Measurements from ENCODE around the gene TM6SF1. TPM values are rescaled to one million over a fixed set of nuclear protein-coding genes. Genes with fewer than 3 reads are reported as not detected.

Gene TM6SF1
- total and polyA plus RNA-seq, 2 donors from 2014 or later, result 2.6 to 10.4 TPM

DNA sequence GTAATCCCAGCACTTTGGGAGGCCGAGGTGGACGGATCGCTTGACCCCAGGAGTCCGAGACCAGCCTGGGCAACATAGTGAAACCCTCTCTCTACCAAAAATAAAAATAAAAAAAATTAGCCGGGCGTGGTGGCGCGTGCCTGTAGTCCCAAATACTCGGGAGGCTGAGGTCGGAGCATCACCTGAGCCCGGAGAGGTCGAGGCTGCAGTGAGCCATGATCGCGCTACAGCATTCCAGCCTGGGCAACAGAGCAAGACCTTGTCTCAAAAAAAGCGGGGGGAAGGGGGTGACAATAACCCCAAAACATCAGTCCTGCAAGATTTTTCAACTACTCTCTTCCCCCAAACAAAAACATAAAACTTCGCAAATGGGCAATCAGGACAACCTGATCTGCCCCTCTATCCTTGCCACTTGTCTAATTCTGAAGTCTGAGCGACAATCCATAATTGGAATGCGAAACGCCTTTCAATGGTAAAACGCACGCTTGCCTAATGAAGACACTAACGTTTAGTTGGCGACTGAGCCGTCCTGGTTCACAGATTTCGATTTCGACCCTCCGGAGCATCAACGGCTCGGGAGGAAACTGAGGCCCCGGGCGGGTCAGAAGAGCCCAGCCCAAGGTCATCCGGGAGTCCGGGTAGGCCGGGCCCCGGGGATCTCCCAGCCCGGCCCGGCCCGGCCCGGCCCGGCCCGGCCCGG is 41.3 kb upstream of the TM6SF1 start:
- Histone ChIP-seq H3K9me3 (ENCODE audit: control insufficient read depth in 2 of 3, insufficient read depth in 1 of 3, low read length in 3 of 3) (no peaks in the 10 kb centered on the region), H3K9ac (ENCODE audit: low read length in 3 of 3) (peak overlapping the region; percentile 44 to 91 (median 90)), H3K36me3 (ENCODE audit: control insufficient read depth in 2 of 3, insufficient read depth in 3 of 3, low read length in 3 of 3) (no peaks in the 10 kb centered on the region), H3K27me3 (ENCODE audit: control insufficient read depth, insufficient read depth, low read length) (no peaks in the 10 kb centered on the region), H3K27ac (ENCODE audit: low read depth in 2 of 2, low read length in 2 of 2) (peak overlapping the region; percentile 91 to 94), H3K4me3 (ENCODE audit: low read length in 3 of 3) (peak overlapping the region; percentile 92 to 95 (median 94)), H3K4me1 (ENCODE audit: control insufficient read depth in 2 of 3, insufficient read depth in 2 of 3, low read depth in 1 of 3, low read length in 3 of 3) (peaks cover 2 to 24% (median 10%) of the 10 kb centered on the region in 3 donors)
- peak in 4 of 5 donors; percentile 22 to 55 (median 42) for DNase-seq
- intact Hi-C loops (cut with DNase I), result no loop called here
- no peak for FAIRE-seq
- TF ChIP-seq CTCF (IDR thresholded peaks at IDR 0.05; ENCODE audit: borderline replicate concordance, extremely low read depth, insufficient read depth), result no peak

DNA sequence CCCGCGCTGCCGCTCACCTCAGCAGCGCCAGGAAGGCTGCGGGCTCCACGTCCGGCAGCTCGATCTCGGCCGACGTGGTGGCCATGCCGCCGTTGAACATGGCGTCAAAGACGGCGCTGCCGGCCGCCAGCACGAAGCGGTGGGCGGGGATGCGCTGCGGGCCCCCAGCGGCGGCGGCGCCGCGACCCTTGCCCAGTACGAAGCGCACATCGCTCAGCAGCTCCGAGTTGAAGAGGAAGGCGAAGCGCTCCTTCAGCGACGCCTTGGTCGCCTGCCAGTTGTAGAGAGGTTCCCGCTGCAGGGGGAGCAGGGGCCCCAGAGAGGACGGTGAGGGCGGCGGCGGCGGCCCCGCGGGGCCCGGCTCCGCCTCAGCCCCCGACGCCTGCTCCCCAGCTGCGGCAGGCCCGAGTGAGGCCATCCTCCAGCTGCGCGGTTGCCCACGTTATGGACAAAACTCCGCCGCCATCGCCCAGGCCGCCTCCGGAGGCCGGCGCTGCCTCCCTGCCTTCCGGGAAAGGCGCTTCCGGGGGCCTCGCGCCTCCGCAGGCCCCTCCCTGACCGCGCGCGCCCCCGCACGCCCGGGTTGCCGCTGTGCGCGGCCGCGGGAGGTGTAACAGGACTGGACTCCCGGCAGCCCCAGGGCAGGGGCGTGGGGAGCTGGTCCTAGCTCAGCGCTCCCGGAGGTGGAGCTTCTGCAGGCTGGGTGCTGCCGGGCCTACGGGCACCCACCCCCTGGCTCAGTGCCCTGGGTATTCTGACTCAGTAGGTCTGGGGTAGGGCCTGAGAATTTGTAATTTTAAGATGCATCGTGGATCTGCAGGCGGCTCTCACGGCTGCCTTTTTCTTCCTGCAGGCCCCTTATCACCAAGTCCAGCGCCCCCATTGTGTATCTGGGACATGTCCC is 40.5 kb upstream of the TM6SF1 start, which contains the start of gene BTBD1:
Gene BTBD1, minus strand, starts transcription at position 519 of the 904 bp plus-strand sequence. Its CDS starts 101 bp downstream, at position 418.
- peak within 1 kb of the TSS; percentile 91 to 94 for H3K27ac ChIP-seq (ENCODE audit: low read depth in 2 of 2, low read length in 2 of 2)
- peak; percentile 90 to 99 (median 94) for DNase-seq
- peak; percentile 19 for TF ChIP-seq CTCF (IDR thresholded peaks at IDR 0.05; ENCODE audit: borderline replicate concordance, extremely low read depth, insufficient read depth)
- peak within 1 kb of the TSS; percentile 71 to 91 (median 90) for H3K9ac ChIP-seq (ENCODE audit: low read length in 3 of 3)
- no peaks in the 10 kb centered on the region for H3K36me3 ChIP-seq (ENCODE audit: control insufficient read depth in 2 of 3, insufficient read depth in 3 of 3, low read length in 3 of 3)
- intact Hi-C loops (cut with DNase I), result no loop called here
- peaks cover 2 to 21% (median 10%) of the 10 kb centered on the region in 3 donors for H3K4me1 ChIP-seq (ENCODE audit: control insufficient read depth in 2 of 3, insufficient read depth in 2 of 3, low read depth in 1 of 3, low read length in 3 of 3)
- no peak for FAIRE-seq
- peak within 1 kb of the TSS; percentile 92 to 95 (median 94) for H3K4me3 ChIP-seq (ENCODE audit: low read length in 3 of 3)
- H3K9me3 ChIP-seq (ENCODE audit: control insufficient read depth in 2 of 3, insufficient read depth in 1 of 3, low read length in 3 of 3), result no peaks in the 10 kb centered on the region
- no peaks in the 10 kb centered on the region for H3K27me3 ChIP-seq (ENCODE audit: control insufficient read depth, insufficient read depth, low read length)

GRCh38 chr15:83067638-83067962 is 39.8 kb upstream of the TM6SF1 start:
- TF ChIP-seq CTCF (IDR thresholded peaks at IDR 0.05; ENCODE audit: borderline replicate concordance, extremely low read depth, insufficient read depth), result no peak
- peak overlapping the region; percentile 42 to 92 (median 55) for H3K4me3 ChIP-seq (ENCODE audit: low read length in 3 of 3)
- H3K4me1 ChIP-seq (ENCODE audit: control insufficient read depth in 2 of 3, insufficient read depth in 2 of 3, low read depth in 1 of 3, low read length in 3 of 3), result peaks cover 2 to 18% (median 10%) of the 10 kb centered on the region in 3 donors
- H3K9ac ChIP-seq (ENCODE audit: low read length in 3 of 3), result peak overlapping the region; percentile 37 to 55 (median 39)
- H3K27ac ChIP-seq (ENCODE audit: low read depth in 2 of 2, low read length in 2 of 2), result peak overlapping the region; percentile 91 to 94
- DNase-seq, result no peak
- intact Hi-C loops (cut with DNase I), result no loop called here
- H3K27me3 ChIP-seq (ENCODE audit: control insufficient read depth, insufficient read depth, low read length), result no peaks in the 10 kb centered on the region
- H3K36me3 ChIP-seq (ENCODE audit: control insufficient read depth in 2 of 3, insufficient read depth in 3 of 3, low read length in 3 of 3), result no peaks in the 10 kb centered on the region
- H3K9me3 ChIP-seq (ENCODE audit: control insufficient read depth in 2 of 3, insufficient read depth in 1 of 3, low read length in 3 of 3), result no peaks in the 10 kb centered on the region
- FAIRE-seq, result no peak
